Superior temporal gyrus (tissue), 1 donor: ENCODE data around the gene ARID2.

Experiments
- DNase-seq: peaks from one replicate; pipeline ENCODE4 v3.0.0-alpha.2; 2016; ENCODE audit errors: extremely low spot score

Gene ARID2

GRCh38 chr12:45866299-45866698 is 136.8 kb downstream of the ARID2 start:
- no peak for DNase-seq

DNA sequence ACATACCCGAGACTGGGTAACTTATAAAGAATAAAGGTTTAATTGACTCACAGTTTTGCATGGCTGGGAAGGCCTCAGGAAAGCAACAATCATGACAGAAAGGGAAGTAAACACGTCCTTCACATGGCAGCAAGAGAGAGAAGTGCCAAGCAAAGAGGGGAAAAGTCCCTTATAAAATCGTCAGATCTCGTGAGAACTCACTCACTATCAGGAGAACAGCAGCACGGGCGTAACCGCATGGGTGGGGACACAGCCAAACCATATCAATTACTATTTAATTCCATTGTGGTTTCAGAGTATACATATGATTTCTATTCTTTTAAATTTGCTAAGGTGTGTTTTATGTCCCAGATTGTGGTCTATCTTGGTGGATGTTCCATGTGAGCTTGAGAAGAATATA is 142.9 kb downstream of the ARID2 start:
- no peak for DNase-seq

- no peak for DNase-seq
Measured at GRCh38 chr12:45877069-45877468, 147.6 kb downstream of the ARID2 start.

GRCh38 chr12:45878630-45879255 is 149.2 kb downstream of the ARID2 start:
- no peak for DNase-seq

DNA sequence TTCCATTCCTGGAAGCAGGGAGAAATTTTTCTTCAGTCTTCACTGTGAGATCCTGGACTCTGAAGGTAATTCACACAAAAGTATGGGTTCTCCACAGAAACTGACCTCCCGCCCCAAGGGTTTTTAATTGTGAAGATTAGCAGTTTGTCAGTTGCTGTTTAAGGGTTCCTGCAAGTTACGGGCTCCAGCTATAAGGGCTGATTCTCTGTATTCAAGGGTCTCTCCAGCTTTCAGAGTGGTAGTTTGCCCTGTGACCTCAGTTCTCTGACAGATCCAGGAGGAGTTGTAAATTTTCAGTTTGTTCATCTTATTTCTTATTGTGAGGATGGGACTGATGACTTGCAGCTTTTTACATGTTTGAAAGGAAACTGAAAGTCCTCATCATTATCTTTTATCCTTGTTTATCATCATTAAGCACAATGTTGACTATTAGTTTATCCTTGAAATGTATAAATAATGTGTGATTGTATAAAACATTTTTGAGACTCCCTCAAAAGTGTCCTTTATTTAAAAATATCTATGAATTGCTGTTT is 149.9 kb downstream of the ARID2 start:
- no peak for DNase-seq

GRCh38 chr12:45880533-45880932 is 151.0 kb downstream of the ARID2 start:
- DNase-seq: no peak

- DNase-seq: no peak
Measured at GRCh38 chr12:45883187-45883586, 153.7 kb downstream of the ARID2 start.

- no peak for DNase-seq
Measured at GRCh38 chr12:45886685-45887084, 157.2 kb downstream of the ARID2 start.

DNA sequence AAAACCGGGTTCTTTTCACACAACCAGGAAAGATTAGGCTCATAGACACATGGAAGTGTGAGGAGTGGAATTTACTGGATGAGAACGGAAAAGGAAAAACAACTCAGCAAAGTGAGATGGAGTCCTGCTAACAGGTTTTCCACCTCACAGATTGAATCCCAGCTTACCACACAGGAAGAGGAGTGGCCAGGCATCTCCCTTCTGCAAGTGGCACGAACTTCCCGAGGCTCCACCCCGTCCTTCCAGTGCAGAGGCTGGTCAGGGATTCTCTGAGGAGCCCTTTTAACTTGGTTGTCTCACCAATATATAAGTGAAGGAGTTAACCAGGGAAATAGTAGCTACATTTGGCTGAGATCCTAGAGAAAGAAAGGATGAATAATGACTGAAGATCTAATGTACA is 158.0 kb downstream of the ARID2 start:
- DNase-seq: no peak

GRCh38 chr12:45890276-45890675 is 160.8 kb downstream of the ARID2 start:
- no peak for DNase-seq

DNA sequence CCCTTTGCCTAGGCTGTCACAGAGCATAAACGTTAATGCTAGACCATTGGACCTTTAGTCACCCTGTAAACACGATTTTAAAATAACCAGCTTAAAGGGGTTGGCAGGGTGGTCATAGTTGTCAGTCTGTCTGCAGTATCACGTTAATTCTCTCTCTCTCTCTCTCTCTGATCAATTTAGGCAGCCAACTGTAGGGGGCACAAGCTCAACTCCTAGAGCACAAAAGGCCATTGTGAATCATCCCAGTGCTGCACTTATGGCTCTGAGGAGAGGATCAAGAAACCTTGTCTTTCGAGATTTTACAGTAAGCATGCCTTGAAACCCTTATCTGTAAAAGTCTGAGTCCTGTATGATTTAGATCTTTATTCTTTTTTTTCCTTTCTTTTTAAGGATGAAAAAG is 163.7 kb downstream of the ARID2 start:
- peak; percentile 71 for DNase-seq

DNA sequence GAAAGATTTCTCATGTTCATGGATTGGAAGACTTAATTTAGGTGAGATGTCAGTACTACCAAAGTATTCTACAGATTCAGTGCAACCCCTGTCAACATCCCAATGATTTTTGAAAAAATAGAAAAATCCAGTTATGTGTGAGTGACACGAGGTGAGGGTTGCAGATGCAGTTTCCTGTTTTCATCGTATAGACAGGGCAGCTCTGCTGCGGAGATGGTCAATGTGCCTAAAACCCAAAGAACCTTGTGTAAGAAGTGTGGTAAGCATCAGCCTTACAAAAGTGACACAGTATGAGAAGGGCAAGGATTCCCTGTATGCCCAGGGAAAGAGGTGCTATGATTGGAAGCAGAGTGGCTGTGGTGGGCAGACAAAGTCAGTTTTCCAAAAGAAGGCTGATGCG is 166.5 kb downstream of the ARID2 start:
- DNase-seq: no peak

- no peak for DNase-seq
Measured at GRCh38 chr12:45898094-45898493, 168.6 kb downstream of the ARID2 start.

DNA sequence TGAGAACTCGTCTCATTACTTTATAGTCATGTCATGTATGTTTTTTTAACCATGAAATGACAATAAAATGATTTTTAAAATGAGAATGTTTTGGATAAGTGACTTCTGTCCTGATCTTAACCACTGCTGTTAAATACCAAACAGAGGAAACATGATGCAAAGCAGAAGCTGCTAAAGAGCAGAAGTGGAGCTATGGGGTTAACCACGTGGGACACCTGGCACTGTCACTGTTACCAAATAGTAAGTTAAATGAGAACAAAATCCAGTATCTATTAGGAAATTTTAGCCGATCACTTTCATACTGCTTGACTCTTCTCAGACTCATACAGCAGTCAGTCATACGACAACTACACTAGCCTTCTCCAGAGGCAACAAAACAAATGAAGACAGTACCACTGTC is 178.4 kb downstream of the ARID2 start:
- DNase-seq: no peak

DNA sequence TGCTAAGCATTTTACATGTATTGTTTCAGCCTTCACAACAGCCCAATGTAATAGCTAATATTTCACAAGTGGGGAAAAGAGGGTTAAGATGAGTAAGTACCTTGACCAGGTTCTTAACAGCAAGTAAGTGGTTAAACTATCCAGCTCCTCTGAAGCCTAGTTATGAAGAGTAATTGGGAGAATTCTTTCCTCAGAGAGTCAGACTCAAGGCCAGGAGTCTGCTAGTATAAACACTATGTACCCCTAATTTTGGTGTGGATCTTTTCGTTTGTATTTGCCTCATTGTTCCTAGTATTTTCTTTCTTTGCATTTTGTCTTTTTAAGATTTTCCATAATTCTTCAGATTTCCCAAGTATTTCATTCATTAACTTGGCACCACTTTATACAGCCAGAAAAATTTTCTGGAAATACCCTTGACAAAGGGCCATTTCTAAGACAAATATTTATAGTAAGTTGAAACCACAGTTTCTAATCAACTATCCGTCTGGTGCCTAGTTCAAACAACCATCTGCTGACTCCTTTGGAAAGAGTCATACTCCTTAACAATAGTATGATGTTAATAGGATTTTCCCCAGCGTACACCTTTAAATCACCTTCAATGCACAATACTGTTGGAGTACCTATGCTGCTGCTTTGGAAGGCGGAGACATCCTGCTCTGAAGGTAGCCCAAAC is 179.7 kb downstream of the ARID2 start:
- no peak for DNase-seq

GRCh38 chr12:45912774-45913173 is 183.3 kb downstream of the ARID2 start:
- no peak for DNase-seq

DNA sequence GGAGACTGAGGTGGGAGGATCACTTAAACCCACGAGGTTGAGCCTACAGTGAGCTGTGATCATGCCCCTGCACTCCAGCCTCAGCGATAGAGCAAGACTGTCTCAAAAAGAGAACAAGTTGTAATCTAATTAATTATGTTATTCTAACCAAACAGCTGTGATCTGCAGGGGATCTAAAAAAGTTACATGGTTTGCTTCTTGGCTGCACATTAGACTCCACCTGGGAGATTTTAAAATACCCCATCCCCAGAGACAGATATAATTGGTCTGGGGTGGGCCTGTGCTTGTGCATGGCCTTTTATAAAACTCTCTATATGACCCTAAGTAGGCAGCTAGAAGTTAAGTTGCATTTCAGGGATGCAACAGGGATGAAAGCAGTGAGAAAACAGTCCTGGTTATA is 184.1 kb downstream of the ARID2 start:
- DNase-seq: no peak

- DNase-seq: no peak
Measured at GRCh38 chr12:45914090-45914489, 184.6 kb downstream of the ARID2 start.

GRCh38 chr12:45915405-45915804 is 185.9 kb downstream of the ARID2 start:
- DNase-seq: no peak

- no peak for DNase-seq
Measured at GRCh38 chr12:45918818-45919217, 189.3 kb downstream of the ARID2 start.

GRCh38 chr12:45928309-45928708 is 198.8 kb downstream of the ARID2 start:
- DNase-seq: no peak

DNA sequence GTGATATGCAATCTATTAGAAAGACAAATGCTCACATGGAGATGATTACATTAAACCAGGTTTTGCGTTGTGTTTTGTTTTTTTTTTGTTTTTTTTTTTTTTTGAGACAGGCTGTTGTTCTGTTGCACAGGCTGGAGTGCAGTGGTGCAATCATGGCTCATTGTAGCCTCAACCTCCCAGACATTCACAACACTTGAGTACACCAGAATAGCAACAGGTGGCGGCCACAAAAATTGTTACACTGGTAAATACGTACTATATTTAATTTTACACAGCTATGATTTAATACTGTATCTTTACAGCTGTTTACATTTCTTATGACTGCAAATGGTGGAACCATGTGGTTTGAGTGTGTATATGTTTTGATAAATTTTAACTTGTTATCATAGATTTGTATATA is 200.9 kb downstream of the ARID2 start:
- DNase-seq: no peak

- peak; percentile 18 for DNase-seq
Measured at GRCh38 chr12:45933504-45933903, 204.0 kb downstream of the ARID2 start.

- DNase-seq: peak; percentile 45
Measured at GRCh38 chr12:45934956-45935355, 205.4 kb downstream of the ARID2 start.
